H1 (cell line): ENCODE data around the gene CDK10. TPM values are rescaled to one million over a fixed set of nuclear protein-coding genes. Genes with fewer than 3 reads are reported as not detected.

Experiments used
- GTF2F1 ChIP-seq: IDR thresholded peaks from 2 replicates; pipeline ENCODE4 v1.6.1; 2012; ENCODE audit warnings: low read depth, low read length, improper control_type of control experiment, borderline replicate concordance
- JUN ChIP-seq: IDR thresholded peaks from 2 replicates; pipeline ENCODE4 v1.6.1; 2011; ENCODE audit warnings: low read depth, mild to moderate bottlenecking, improper control_type of control experiment, low read length
- polyA plus RNA-seq, 7 experiments: library from polyadenylated mRNA; depleted of rRNA in 3 of 7; stranded (reverse) in 5 of 7; unstranded in 2 of 7; fragments of >200 nt in 5 of 7; fragments of 200-250 nt in 2 of 7; gene quantifications; 1 replicate in 5 of 7; 2 replicates in 1 of 7; 4 replicates in 1 of 7; pipeline versions ENCODE4 v1.2.1 to v1.2.3, GENCODE V29; 2011 to 2013; ENCODE audit warnings: missing spikeins in 2 of 7, mixed read lengths in 2 of 7
- total RNA-seq: library from RNA; stranded (reverse); fragmentation: NEBNext Ultra II Directional; extraction: Animal tissue kit (Norgen Biotek cat#: 25700); gene quantifications from 2 replicates; pipeline ENCODE4 v1.2.1, GENCODE V29; 2021

Gene CDK10
- total and polyA plus RNA-seq, 2 of the 8 experiments (the other 6 are each of a cell fraction or from before 2014, with no cell fraction given) = 49.5 to 83.9 TPM

- no peak for TF ChIP-seq GTF2F1
- TF ChIP-seq JUN = no peak
Measured at GRCh38 chr16:89658221-89658879, 28.1 kb upstream of the CDK10 start (continued).
